ENCODE results near the gene PGAM5. TPM values are rescaled to one million over a fixed set of nuclear protein-coding genes. Genes with fewer than 3 reads are reported as not detected.

The PGAM5 gene
- total and polyA plus RNA-seq, 9 of the 15 experiments (the other 6 are each of a cell fraction or from before 2014, with no cell fraction given), result 7.4 to 121 (median 69.5) TPM

- H3K9ac ChIP-seq (ENCODE audit: insufficient read depth in 1 of 2, low read depth in 2 of 2, low read length in 2 of 2), result no peak overlapping the region
- H3K4me3 ChIP-seq, result no peak overlapping the region
- ATAC-seq (no peak), DNase-seq (ENCODE audit: extremely low read depth in 1 of 4, low spot score in 3 of 4) (no peak), FAIRE-seq (no peak)
- TF ChIP-seq CBX8 (IDR thresholded peaks at IDR 0.05; ENCODE audit: borderline replicate concordance, extremely low read depth, low read depth, low read length, poor library complexity, severe bottlenecking) (no peak), MLX (CRISPR knock-in tag; conservative IDR thresholded peaks at IDR 0.05) (no peak), ZNF830 (CRISPR knock-in tag; IDR thresholded peaks at IDR 0.05) (no peak), CTBP1 (IDR thresholded peaks at IDR 0.05; ENCODE audit: borderline replicate concordance) (no peak), RBBP5 (IDR thresholded peaks at IDR 0.05; ENCODE audit: borderline replicate concordance, insufficient read depth, low read length, poor library complexity, severe bottlenecking) (no peak), ELF1 (tag; IDR thresholded peaks at IDR 0.05) (no peak), ZEB2 (IDR thresholded peaks at IDR 0.05) (no peak), POLR2AphosphoS5 (IDR thresholded peaks at IDR 0.05; ENCODE audit: control insufficient read depth, insufficient read depth, low read depth, low read length) (no peak), TEAD2 (tag; IDR thresholded peaks at IDR 0.05) (no peak)
- no peaks in the 10 kb centered on the region for H3K4me1 ChIP-seq (replicated peaks in 1 of 2; ENCODE audit: control insufficient read depth in 2 of 2, insufficient read depth in 2 of 2, low read length in 2 of 2)
- H4K20me1 ChIP-seq (replicated peaks; ENCODE audit: control insufficient read depth, insufficient read depth, low read length), result no peaks in the 10 kb centered on the region
- H3K36me3 ChIP-seq (ENCODE audit: control insufficient read depth, insufficient read depth, low read length), result peaks cover 90% of the 10 kb centered on the region
- no peak overlapping the region for H2AFZ ChIP-seq (ENCODE audit: low read depth, low read length)
- H3K9me3 ChIP-seq (replicated peaks; ENCODE audit: control insufficient read depth, insufficient read depth, low read depth, low read length), result peaks cover 6% of the 10 kb centered on the region; the same call in 1 of the 2 replicates
- ChIA-PET CTCF (ENCODE audit: low intra/inter-chr PET ratio) (no interaction called here), POLR2A (interaction anchor here (0.9 kb wide), 1 partner anchor 31 kb away, joined by 3 read pairs; no protein-coding TSS in a partner anchor)
- in situ Hi-C loops (cut with MboI) (no loop called here), intact Hi-C loops (cut with micrococcal nuclease) (no loop called here)
- H3K4me2 ChIP-seq (ENCODE audit: insufficient read depth, low read length), result no peak overlapping the region
- BruUV-seq (replicated peaks), result no TSS peak
- no peaks in the 10 kb centered on the region for H3K79me2 ChIP-seq (ENCODE audit: control insufficient read depth, insufficient read depth, low read length)
- WGBS (ENCODE audit: insufficient coverage, low coverage, missing lambda C conversion rate), result 85% methylated on average over 9 of the region's 10 CpGs
- H3K27me3 ChIP-seq (ENCODE audit: control insufficient read depth in 2 of 2, insufficient read depth in 2 of 2, low read length in 2 of 2), result no peaks in the 10 kb centered on the region
- no peaks in the 10 kb centered on the region for H3K9me1 ChIP-seq (ENCODE audit: control insufficient read depth, insufficient read depth, low read length)
- no peak overlapping the region for H3K27ac ChIP-seq (ENCODE audit: extremely low read depth, low read depth, low read length)
These were observed 23.6 kb downstream of the PGAM5 start for GRCh38 chr12:132734206-132734605.
